Ammon's horn (tissue), 1 donor: ENCODE measurements around the gene RRP36.

ENCODE experiments used
- DNase-seq: peaks from one replicate; pipeline ENCODE4 v3.0.0-alpha.2; 2016; ENCODE audit warnings: low spot score

Gene RRP36

GRCh38 chr6:43070028-43070632 lies 48.7 kb downstream of the RRP36 start:
- no peak for DNase-seq

GRCh38 chr6:43074847-43075669 lies 53.6 kb downstream of the RRP36 start:
- no peak for DNase-seq

GRCh38 chr6:43075670-43076463 lies 54.4 kb downstream of the RRP36 start, which contains the start of gene PTK7:
Gene PTK7, plus strand, starts transcription at chr6:43076314. Its CDS starts 175 bp downstream, at chr6:43076489.
- peak; percentile 33 for DNase-seq

GRCh38 chr6:43076464-43077332 lies 55.3 kb downstream of the RRP36 start:
- DNase-seq = no peak

GRCh38 chr6:43077333-43077809 lies 55.9 kb downstream of the RRP36 start:
- DNase-seq = no peak

- no peak for DNase-seq
Observed at GRCh38 chr6:43077981-43078511, 56.6 kb downstream of the RRP36 start.

- DNase-seq = no peak
Observed at GRCh38 chr6:43078691-43079090, 57.3 kb downstream of the RRP36 start.
